Loucy (cell line): ENCODE measurements around the gene C1orf141.

Experiments used
- H2AFZ ChIP-seq: fragments of 200-600 bp; sonication (generic); 2 replicates; pipeline ENCODE4 v1.6.0; 2016; ENCODE audit warnings: antibody characterized with exemption, mild to moderate bottlenecking, low read length, moderate library complexity
- H3F3A ChIP-seq: fragments of 200-600 bp; 2 replicates; pipeline ENCODE4 v1.6.0; 2016; ENCODE audit warnings: antibody characterized with exemption, low read depth, mild to moderate bottlenecking
- H3K27me3 ChIP-seq: fragments of 200-600 bp; sonication (generic); 2 replicates; pipeline ENCODE4 v1.6.1; 2014; ENCODE audit warnings: low read length, mild to moderate bottlenecking; ENCODE audit not compliant: insufficient read depth, poor library complexity, severe bottlenecking
- H3K36me3 ChIP-seq: fragments of 200-600 bp; sonication (generic); 2 replicates; pipeline ENCODE4 v1.6.1; 2016; ENCODE audit warnings: low read length; ENCODE audit not compliant: insufficient read depth
- H3K4me1 ChIP-seq: fragments of 200-600 bp; sonication (generic); 2 replicates; pipeline ENCODE4 v1.5.1; 2014; ENCODE audit warnings: low read length, mild to moderate bottlenecking; ENCODE audit not compliant: insufficient read depth, poor library complexity, severe bottlenecking
- H3K4me2 ChIP-seq: fragments of 200-600 bp; sonication (generic); 2 replicates; pipeline ENCODE4 v1.6.0; 2014; ENCODE audit warnings: antibody characterized with exemption, low read length, low read depth, mild to moderate bottlenecking; ENCODE audit not compliant: poor library complexity, severe bottlenecking
- H3K4me3 ChIP-seq: fragments of 200-600 bp; sonication (generic); 2 replicates; pipeline ENCODE4 v1.5.1; 2014; ENCODE audit warnings: low read length, mild to moderate bottlenecking, mixed read lengths; ENCODE audit not compliant: poor library complexity, severe bottlenecking
- H3K79me2 ChIP-seq: fragments of 200-600 bp; sonication (generic); 2 replicates; pipeline ENCODE4 v1.6.1; 2014; ENCODE audit warnings: low read length; ENCODE audit not compliant: insufficient read depth
- H3K9ac ChIP-seq: fragments of 200-600 bp; sonication (generic); 2 replicates; pipeline ENCODE4 v1.6.0; 2014; ENCODE audit warnings: mild to moderate bottlenecking, low read depth, low read length, moderate library complexity; ENCODE audit not compliant: poor library complexity, severe bottlenecking
- H3K9me2 ChIP-seq: fragments of 200-600 bp; sonication (generic); replicated peaks from 2 replicates; pipeline ENCODE4 v1.6.1; 2016; ENCODE audit warnings: low read depth, low read length, mixed read lengths
- H3K9me3 ChIP-seq: fragments of 200-600 bp; sonication (generic); 2 replicates; pipeline ENCODE4 v1.6.1; 2014; ENCODE audit warnings: mild to moderate bottlenecking, antibody characterized with exemption, low read length, low read depth; ENCODE audit not compliant: insufficient read depth
- H4K20me1 ChIP-seq: fragments of 200-600 bp; sonication (generic); 2 replicates; pipeline ENCODE4 v1.6.0; 2014; ENCODE audit warnings: antibody characterized with exemption, low read length, mild to moderate bottlenecking; ENCODE audit not compliant: insufficient read depth, poor library complexity, severe bottlenecking
- CTCF ChIP-seq: fragments of 200-600 bp; sonication (generic); conservative IDR thresholded peaks from 2 replicates; pipeline ENCODE4 v1.5.1; 2014; ENCODE audit warnings: mild to moderate bottlenecking, antibody characterized with exemption, low read length
- EZH2phosphoT487 ChIP-seq: fragments of 200-600 bp; IDR thresholded peaks from 2 replicates; pipeline ENCODE4 v1.6.1; 2018; ENCODE audit warnings: antibody characterized with exemption, mild to moderate bottlenecking, moderate library complexity, borderline replicate concordance

The C1orf141 gene

GRCh38 chr1:67084765-67085318 is 49.9 kb downstream of the C1orf141 start:
- H3K4me1 ChIP-seq: no peaks in the 10 kb centered on the region
- no peaks in the 10 kb centered on the region for H4K20me1 ChIP-seq
- H3K9ac ChIP-seq: no peak overlapping the region
- no peaks in the 10 kb centered on the region for H3K79me2 ChIP-seq
- H3K9me2 ChIP-seq: no peaks in the 10 kb centered on the region
- no peak overlapping the region for H2AFZ ChIP-seq
- H3K4me2 ChIP-seq: no peak overlapping the region
- H3K36me3 ChIP-seq: no peaks in the 10 kb centered on the region
- H3K9me3 ChIP-seq: no peaks in the 10 kb centered on the region
- H3K27me3 ChIP-seq: no peaks in the 10 kb centered on the region
- no peak overlapping the region for H3K4me3 ChIP-seq
- no peaks in the 10 kb centered on the region for H3F3A ChIP-seq
- TF ChIP-seq EZH2phosphoT487 (no peak), CTCF (no peak)

GRCh38 chr1:67078291-67078690 is 56.5 kb downstream of the C1orf141 start:
- no peak for TF ChIP-seq CTCF
- no peak for TF ChIP-seq EZH2phosphoT487
- Histone ChIP-seq H3K9ac (no peak overlapping the region), H4K20me1 (no peaks in the 10 kb centered on the region), H3K79me2 (no peaks in the 10 kb centered on the region), H3K36me3 (no peaks in the 10 kb centered on the region), H3K4me1 (no peaks in the 10 kb centered on the region), H2AFZ (no peak overlapping the region), H3K27me3 (no peaks in the 10 kb centered on the region), H3K4me3 (no peak overlapping the region), H3K4me2 (no peak overlapping the region), H3F3A (no peaks in the 10 kb centered on the region), H3K9me3 (no peaks in the 10 kb centered on the region), H3K9me2 (no peaks in the 10 kb centered on the region)

GRCh38 chr1:67077593-67077992 is 57.2 kb downstream of the C1orf141 start:
- Histone ChIP-seq H3K4me1 (no peaks in the 10 kb centered on the region), H3K9me3 (no peaks in the 10 kb centered on the region), H3K9ac (no peak overlapping the region), H3K4me2 (no peak overlapping the region), H3K36me3 (no peaks in the 10 kb centered on the region), H3F3A (no peaks in the 10 kb centered on the region), H3K79me2 (no peaks in the 10 kb centered on the region), H3K27me3 (no peaks in the 10 kb centered on the region), H4K20me1 (no peaks in the 10 kb centered on the region), H3K4me3 (no peak overlapping the region), H2AFZ (no peak overlapping the region), H3K9me2 (no peaks in the 10 kb centered on the region)
- TF ChIP-seq CTCF (no peak), EZH2phosphoT487 (no peak)
